Stimulated activated CD4-positive, alpha-beta T cell treated with anti-CD3 and anti-CD28 coated beads, Interleukin-4, amount 100 ng/mL, for 4 hours (primary cell): ENCODE measurements around the gene TEX26.

Source experiments
- DNase-seq, 2 experiments: peaks; one replicate each; pipeline ENCODE4 v3.0.0-alpha.2; 2020

The TEX26 gene

GRCh38 chr13:30932481-30933353 is at the start of gene TEX26:
TEX26 (plus strand) TSS chr13:30932656; CDS start chr13:30932716, 60 bp downstream.
- DNase-seq = no peak

GRCh38 chr13:30882996-30883766 is 49.3 kb upstream of the TEX26 start:
- no peak for DNase-seq

- DNase-seq = no peak
Measured at GRCh38 chr13:30884543-30884942, 47.9 kb upstream of the TEX26 start.

GRCh38 chr13:30889196-30889690 is 43.2 kb upstream of the TEX26 start:
- no peak for DNase-seq

- no peak for DNase-seq
Measured at GRCh38 chr13:30892966-30893365, 39.5 kb upstream of the TEX26 start.

GRCh38 chr13:30895773-30896172 is 36.7 kb upstream of the TEX26 start:
- no peak for DNase-seq

GRCh38 chr13:30898070-30898469 is 34.4 kb upstream of the TEX26 start:
- no peak for DNase-seq

GRCh38 chr13:30898678-30899241 is 33.7 kb upstream of the TEX26 start:
- DNase-seq = no peak

- DNase-seq = no peak
Measured at GRCh38 chr13:30900436-30900835, 32.0 kb upstream of the TEX26 start.

GRCh38 chr13:30900952-30901749 is 31.3 kb upstream of the TEX26 start:
- DNase-seq = no peak

GRCh38 chr13:30904043-30904442 is 28.4 kb upstream of the TEX26 start:
- no peak for DNase-seq

GRCh38 chr13:30905932-30906383 is 26.5 kb upstream of the TEX26 start, which contains the start of gene MEDAG:
MEDAG (plus strand) TSS chr13:30906271; CDS start chr13:30906516, 245 bp downstream.
- no peak for DNase-seq

- no peak for DNase-seq
Measured at GRCh38 chr13:30906411-30907051, 25.9 kb upstream of the TEX26 start.

GRCh38 chr13:30907121-30907861 is 25.2 kb upstream of the TEX26 start:
- no peak for DNase-seq

- no peak for DNase-seq
Measured at GRCh38 chr13:30908416-30908980, 24.0 kb upstream of the TEX26 start.

- no peak for DNase-seq
Measured at GRCh38 chr13:30910676-30911075, 21.8 kb upstream of the TEX26 start.

- DNase-seq = no peak
Measured at GRCh38 chr13:30915691-30916541, 16.5 kb upstream of the TEX26 start.

GRCh38 chr13:30916991-30917390 is 15.5 kb upstream of the TEX26 start:
- no peak for DNase-seq

GRCh38 chr13:30918662-30919405 is 13.6 kb upstream of the TEX26 start:
- no peak for DNase-seq
